HUES6 (cell line): ENCODE measurements around the gene TRAPPC10.
A peak's percentile ranks its signal among the peaks of the same experiment; 100 is the strongest.

Experiments used
- H3K27ac ChIP-seq: 2 replicates; pipeline ENCODE4 v1.7.0; 2013; ENCODE audit warnings: low read depth, mild to moderate bottlenecking, low read length, inconsistent platforms
- H3K27me3 ChIP-seq: 2 replicates; pipeline ENCODE4 v1.6.1; 2013; ENCODE audit warnings: low read length; ENCODE audit not compliant: control insufficient read depth, insufficient read depth
- H3K36me3 ChIP-seq: 2 replicates; pipeline ENCODE4 v1.6.1; 2013; ENCODE audit warnings: low read length; ENCODE audit not compliant: control insufficient read depth, insufficient read depth
- H3K4me1 ChIP-seq: 2 replicates; pipeline ENCODE4 v1.6.1; 2013; ENCODE audit warnings: low read length; ENCODE audit not compliant: control insufficient read depth, insufficient read depth
- H3K4me3 ChIP-seq: 2 replicates; pipeline ENCODE4 v1.5.1; 2013; ENCODE audit warnings: low read depth, low read length
- H3K9ac ChIP-seq: one replicate; pipeline ENCODE4 v1.6.1; 2013; ENCODE audit warnings: mild to moderate bottlenecking, low read length
- H3K9me3 ChIP-seq: 2 replicates; pipeline ENCODE4 v1.6.1; 2013; ENCODE audit warnings: low read depth, low read length; ENCODE audit not compliant: control insufficient read depth, insufficient read depth

TRAPPC10 gene

DNA sequence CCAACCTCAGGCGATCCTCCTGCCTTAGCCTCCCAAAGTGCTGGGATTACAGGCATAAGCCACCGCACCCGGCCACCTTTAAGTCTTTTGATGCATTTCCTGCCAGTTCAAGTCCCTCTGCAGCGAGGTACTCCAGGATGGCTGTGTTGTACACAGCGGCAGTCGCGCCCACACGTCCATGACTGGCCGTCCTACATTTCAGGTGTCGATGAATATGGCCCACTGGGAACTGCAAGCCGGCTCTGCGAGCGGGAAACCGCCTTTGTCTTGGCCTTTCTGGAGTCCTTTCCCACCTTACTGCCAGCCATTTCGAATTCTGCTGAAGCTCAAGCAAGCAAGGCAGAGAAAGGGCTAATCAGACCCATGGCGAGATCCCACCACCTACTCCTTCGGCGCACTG lies 34.6 kb downstream of the TRAPPC10 start:
- Histone ChIP-seq H3K9me3 (no peaks in the 10 kb centered on the region), H3K27ac (no peak overlapping the region), H3K36me3 (peaks cover 20% of the 10 kb centered on the region), H3K9ac (no peak overlapping the region), H3K27me3 (no peaks in the 10 kb centered on the region), H3K4me3 (no peak overlapping the region), H3K4me1 (no peaks in the 10 kb centered on the region)

DNA sequence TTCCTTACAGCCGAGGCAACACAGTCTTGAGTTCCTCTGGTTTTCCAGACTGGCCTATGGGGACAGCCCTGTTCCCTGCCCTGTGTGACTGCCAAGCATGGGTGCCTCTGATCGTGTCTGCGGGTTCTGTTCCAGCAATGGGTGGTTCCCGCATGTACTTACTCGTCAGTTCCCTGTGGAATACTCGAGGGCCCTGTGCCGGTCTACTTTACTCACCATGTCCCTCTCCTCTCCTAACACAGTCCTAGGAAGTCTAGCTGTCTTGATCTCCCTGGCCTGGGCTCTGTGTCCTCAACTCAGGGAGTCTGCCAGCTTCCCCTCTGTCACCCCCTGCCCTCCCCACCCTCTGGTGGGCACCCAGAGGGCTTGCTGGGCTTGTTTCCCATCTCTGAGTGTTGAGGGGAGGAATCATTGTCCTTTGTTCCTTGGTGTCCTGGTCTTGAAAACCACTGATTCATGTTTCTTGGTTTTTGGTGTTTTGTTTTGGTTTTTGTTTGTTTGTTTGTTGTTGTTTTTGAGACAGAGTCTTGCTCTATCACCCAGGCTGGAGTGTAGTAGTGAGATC lies 36.0 kb downstream of the TRAPPC10 start:
- Histone ChIP-seq H3K36me3 (peaks cover 33% of the 10 kb centered on the region), H3K27ac (no peak overlapping the region), H3K4me3 (no peak overlapping the region), H3K9me3 (no peaks in the 10 kb centered on the region), H3K4me1 (no peaks in the 10 kb centered on the region), H3K9ac (no peak overlapping the region), H3K27me3 (no peaks in the 10 kb centered on the region)

DNA sequence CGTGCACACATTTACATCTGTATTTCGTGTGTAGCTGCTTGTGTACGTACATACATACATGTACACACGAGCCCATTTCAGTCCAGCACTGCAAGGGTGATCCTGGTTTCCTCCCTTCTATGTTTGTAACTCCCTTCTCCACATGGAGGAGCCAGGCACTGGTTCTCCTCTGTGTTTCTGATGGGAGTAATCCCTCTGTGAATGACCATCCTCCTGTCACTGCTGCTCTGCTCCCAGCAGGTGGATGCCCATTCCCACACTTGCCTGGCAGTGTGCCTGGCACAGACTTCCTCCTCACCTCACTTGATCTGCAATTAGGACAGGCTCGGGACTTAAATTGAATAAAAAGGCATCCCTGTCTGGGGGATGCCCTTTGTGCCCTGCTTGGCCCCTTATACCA lies 37.1 kb downstream of the TRAPPC10 start:
- no peaks in the 10 kb centered on the region for H3K27me3 ChIP-seq
- H3K4me1 ChIP-seq: no peaks in the 10 kb centered on the region
- no peak overlapping the region for H3K9ac ChIP-seq
- no peak overlapping the region for H3K4me3 ChIP-seq
- peaks cover 39% of the 10 kb centered on the region for H3K36me3 ChIP-seq
- H3K9me3 ChIP-seq: no peaks in the 10 kb centered on the region
- no peak overlapping the region for H3K27ac ChIP-seq

GRCh38 chr21:44049606-44050005 lies 37.5 kb downstream of the TRAPPC10 start:
- Histone ChIP-seq H3K27ac (no peak overlapping the region), H3K27me3 (no peaks in the 10 kb centered on the region), H3K4me3 (no peak overlapping the region), H3K9ac (no peak overlapping the region), H3K4me1 (no peaks in the 10 kb centered on the region), H3K9me3 (no peaks in the 10 kb centered on the region), H3K36me3 (peaks cover 39% of the 10 kb centered on the region)

GRCh38 chr21:44050276-44050675 lies 38.2 kb downstream of the TRAPPC10 start:
- Histone ChIP-seq H3K4me1 (no peaks in the 10 kb centered on the region), H3K4me3 (no peak overlapping the region), H3K9ac (no peak overlapping the region), H3K36me3 (peaks cover 39% of the 10 kb centered on the region), H3K9me3 (no peaks in the 10 kb centered on the region), H3K27ac (no peak overlapping the region), H3K27me3 (no peaks in the 10 kb centered on the region)

DNA sequence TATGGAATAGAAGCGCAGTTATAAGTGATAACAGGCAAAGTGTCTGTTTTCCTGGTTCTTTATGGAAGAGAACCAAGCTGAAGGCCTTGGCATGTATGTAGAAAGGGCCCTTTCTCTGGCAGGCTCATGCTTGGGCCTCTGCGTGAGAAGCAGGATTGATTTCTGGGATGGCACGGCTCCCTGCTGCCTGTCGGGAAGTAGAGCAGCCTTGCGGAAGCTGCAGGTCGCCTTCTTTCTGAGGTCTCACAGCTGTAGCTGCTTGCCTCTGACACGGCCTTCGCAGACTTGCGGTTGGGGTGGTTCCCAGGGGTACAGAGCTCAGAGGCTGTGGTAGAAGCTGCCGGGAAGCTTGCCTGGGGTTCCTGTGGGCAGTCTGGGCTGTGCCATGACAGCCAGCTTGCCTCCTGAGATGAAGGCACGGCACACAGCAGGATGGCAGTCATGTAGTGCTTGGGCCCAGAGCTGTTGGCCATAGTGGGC lies 39.4 kb downstream of the TRAPPC10 start:
- no peaks in the 10 kb centered on the region for H3K4me1 ChIP-seq
- H3K36me3 ChIP-seq: peaks cover 47% of the 10 kb centered on the region
- H3K27me3 ChIP-seq: no peaks in the 10 kb centered on the region
- H3K9me3 ChIP-seq: no peaks in the 10 kb centered on the region
- H3K4me3 ChIP-seq: no peak overlapping the region
- H3K27ac ChIP-seq: no peak overlapping the region
- peak overlapping the region; percentile 20 for H3K9ac ChIP-seq

- Histone ChIP-seq H3K27me3 (no peaks in the 10 kb centered on the region), H3K27ac (no peak overlapping the region), H3K4me1 (no peaks in the 10 kb centered on the region), H3K36me3 (peaks cover 47% of the 10 kb centered on the region), H3K9ac (no peak overlapping the region), H3K4me3 (no peak overlapping the region), H3K9me3 (no peaks in the 10 kb centered on the region)
Observed at GRCh38 chr21:44052071-44052829, 40.1 kb downstream of the TRAPPC10 start.

DNA sequence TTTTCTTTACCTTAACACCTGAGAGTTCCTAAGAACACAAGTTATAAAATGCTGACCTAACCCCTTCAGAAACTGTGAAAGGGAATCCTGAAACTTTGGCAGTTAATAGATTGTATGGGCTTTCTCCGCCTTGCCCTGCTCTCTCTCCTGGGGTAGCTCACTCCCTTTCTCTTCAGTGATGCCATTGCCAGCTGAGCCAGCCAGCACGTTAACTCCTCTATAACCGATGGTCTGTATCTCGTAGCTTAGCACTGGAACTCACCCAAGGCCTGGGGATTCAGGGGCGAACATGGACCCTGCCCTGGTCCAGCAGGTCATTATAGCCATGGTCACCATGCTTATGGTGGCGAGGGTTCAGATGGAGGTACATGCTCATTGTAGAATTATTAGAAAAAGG lies 40.7 kb downstream of the TRAPPC10 start:
- H3K9ac ChIP-seq: no peak overlapping the region
- no peak overlapping the region for H3K4me3 ChIP-seq
- H3K9me3 ChIP-seq: no peaks in the 10 kb centered on the region
- H3K27ac ChIP-seq: no peak overlapping the region
- H3K4me1 ChIP-seq: no peaks in the 10 kb centered on the region
- H3K36me3 ChIP-seq: peaks cover 50% of the 10 kb centered on the region
- no peaks in the 10 kb centered on the region for H3K27me3 ChIP-seq

- no peak overlapping the region for H3K27ac ChIP-seq
- H3K36me3 ChIP-seq: peaks cover 56% of the 10 kb centered on the region
Observed at GRCh38 chr21:44053567-44053966, 41.5 kb downstream of the TRAPPC10 start.

DNA sequence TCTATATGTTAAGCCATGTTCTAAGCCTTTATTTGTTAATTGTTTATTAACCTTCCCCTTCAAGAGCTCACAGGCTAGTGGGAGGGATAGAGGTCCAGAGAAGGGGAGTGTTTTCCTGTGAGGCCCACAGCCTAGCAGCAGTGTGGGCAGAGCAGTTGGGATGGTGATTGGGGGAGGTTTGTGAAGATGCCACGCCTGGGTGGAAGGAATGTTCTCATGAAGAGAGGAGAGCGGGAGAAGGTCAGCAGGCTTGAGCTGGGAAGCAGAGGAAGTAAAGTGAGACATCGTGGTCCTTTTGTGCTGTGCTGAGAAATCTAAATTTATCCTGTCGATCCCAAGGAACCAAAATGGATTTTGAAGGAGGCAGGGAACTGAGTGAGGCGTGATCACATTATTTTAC lies 42.6 kb downstream of the TRAPPC10 start:
- H3K36me3 ChIP-seq: peaks cover 59% of the 10 kb centered on the region
- H3K27ac ChIP-seq: no peak overlapping the region
- no peaks in the 10 kb centered on the region for H3K27me3 ChIP-seq
- H3K9me3 ChIP-seq: no peaks in the 10 kb centered on the region
- no peaks in the 10 kb centered on the region for H3K4me1 ChIP-seq
- H3K4me3 ChIP-seq: no peak overlapping the region
- no peak overlapping the region for H3K9ac ChIP-seq

More at GRCh38 chr21:44053567-44053966, 41.5 kb downstream of the TRAPPC10 start:
- Histone ChIP-seq H3K9ac (no peak overlapping the region), H3K27me3 (no peaks in the 10 kb centered on the region), H3K4me3 (no peak overlapping the region), H3K9me3 (no peaks in the 10 kb centered on the region), H3K4me1 (no peaks in the 10 kb centered on the region)

GRCh38 chr21:44057055-44057454 lies 44.9 kb downstream of the TRAPPC10 start:
- Histone ChIP-seq H3K27me3 (no peaks in the 10 kb centered on the region), H3K4me3 (no peak overlapping the region), H3K36me3 (peaks cover 63% of the 10 kb centered on the region), H3K9me3 (no peaks in the 10 kb centered on the region), H3K27ac (no peak overlapping the region), H3K9ac (no peak overlapping the region), H3K4me1 (no peaks in the 10 kb centered on the region)
